ENCODE data around the gene TRIM37.

GRCh38 chr17:58944166-58944565, 162.5 kb downstream of the TRIM37 start:
- no peak for TF ChIP-seq CTCF (IDR thresholded peaks at IDR 0.05)
- TF ChIP-seq POLR2A (IDR thresholded peaks at IDR 0.05), result no peak

Measured in right lobe of liver (tissue), 4 donors.